Measurements from ENCODE around the gene NUP188.

The NUP188 gene

GRCh38 chr9:128906741-128907140, 40.8 kb upstream of the NUP188 start:
- Histone ChIP-seq H3K4me3 (ENCODE audit: low read length) (no peak overlapping the region), H3K4me1 (ENCODE audit: insufficient read depth, low read length) (peaks cover 12% of the 10 kb centered on the region), H3K27me3 (ENCODE audit: insufficient read depth, low read length) (no peaks in the 10 kb centered on the region), H3K27ac (ENCODE audit: low read depth, low read length) (no peak overlapping the region), H3K9me3 (ENCODE audit: insufficient read depth, low read depth, low read length) (no peaks in the 10 kb centered on the region), H3K9ac (ENCODE audit: low read depth, low read length) (no peak overlapping the region), H3K36me3 (ENCODE audit: insufficient read depth, low read length) (peaks cover 49% of the 10 kb centered on the region)
- WGBS = 90% methylated on average over 2 of the region's 2 CpGs

DNA sequence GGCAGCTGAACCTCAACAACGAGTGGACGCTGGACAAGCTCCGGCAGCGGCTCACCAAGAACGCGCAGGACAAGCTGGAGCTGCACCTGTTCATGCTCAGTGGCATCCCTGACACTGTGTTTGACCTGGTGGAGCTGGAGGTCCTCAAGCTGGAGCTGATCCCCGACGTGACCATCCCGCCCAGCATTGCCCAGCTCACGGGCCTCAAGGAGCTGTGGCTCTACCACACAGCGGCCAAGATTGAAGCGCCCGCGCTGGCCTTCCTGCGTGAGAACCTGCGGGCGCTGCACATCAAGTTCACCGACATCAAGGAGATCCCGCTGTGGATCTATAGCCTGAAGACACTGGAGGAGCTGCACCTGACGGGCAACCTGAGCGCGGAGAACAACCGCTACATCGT, 39.1 kb upstream of the NUP188 start:
- no peaks in the 10 kb centered on the region for H3K9me3 ChIP-seq (ENCODE audit: insufficient read depth, low read depth, low read length)
- H3K36me3 ChIP-seq (ENCODE audit: insufficient read depth, low read length) = peaks cover 46% of the 10 kb centered on the region
- H3K9ac ChIP-seq (ENCODE audit: low read depth, low read length) = no peak overlapping the region
- H3K27ac ChIP-seq (ENCODE audit: low read depth, low read length) = no peak overlapping the region
- 96% methylated on average over 24 of the region's 24 CpGs for WGBS
- H3K27me3 ChIP-seq (ENCODE audit: insufficient read depth, low read length) = no peaks in the 10 kb centered on the region
- H3K4me1 ChIP-seq (ENCODE audit: insufficient read depth, low read length) = peaks cover 26% of the 10 kb centered on the region
- H3K4me3 ChIP-seq (ENCODE audit: low read length) = no peak overlapping the region

- Histone ChIP-seq H3K9ac (ENCODE audit: low read depth, low read length) (no peak overlapping the region; the same call in 1 of the 2 replicates), H3K4me3 (ENCODE audit: low read length) (no peak overlapping the region), H3K27me3 (ENCODE audit: insufficient read depth, low read length) (no peaks in the 10 kb centered on the region), H3K4me1 (ENCODE audit: insufficient read depth, low read length) (peaks cover 29% of the 10 kb centered on the region), H3K9me3 (ENCODE audit: insufficient read depth, low read depth, low read length) (no peaks in the 10 kb centered on the region), H3K36me3 (ENCODE audit: insufficient read depth, low read length) (peaks cover 50% of the 10 kb centered on the region), H3K27ac (ENCODE audit: low read depth, low read length) (peak overlapping the region; percentile 31; the same call in 1 of the 2 replicates)
- 95% methylated on average over 4 of the region's 4 CpGs for WGBS
Measured at GRCh38 chr9:128909859-128910258, 37.6 kb upstream of the NUP188 start.

- no peaks in the 10 kb centered on the region for H3K9me3 ChIP-seq (ENCODE audit: insufficient read depth, low read depth, low read length)
- H3K9ac ChIP-seq (ENCODE audit: low read depth, low read length) = peak overlapping the region; percentile 50; the same call in 1 of the 2 replicates
- peaks cover 29% of the 10 kb centered on the region for H3K4me1 ChIP-seq (ENCODE audit: insufficient read depth, low read length)
- no peak overlapping the region for H3K4me3 ChIP-seq (ENCODE audit: low read length)
- peak overlapping the region; percentile 84 for H3K27ac ChIP-seq (ENCODE audit: low read depth, low read length)
- 84% methylated on average over 6 of the region's 6 CpGs for WGBS
- H3K36me3 ChIP-seq (ENCODE audit: insufficient read depth, low read length) = peaks cover 56% of the 10 kb centered on the region
- H3K27me3 ChIP-seq (ENCODE audit: insufficient read depth, low read length) = no peaks in the 10 kb centered on the region
Measured at GRCh38 chr9:128910906-128911305, 36.6 kb upstream of the NUP188 start.

- peak overlapping the region; percentile 50 for H3K9ac ChIP-seq (ENCODE audit: low read depth, low read length)
- WGBS = 59% methylated on average over 8 of the region's 8 CpGs
Measured at GRCh38 chr9:128911529-128912035, 35.9 kb upstream of the NUP188 start.

DNA sequence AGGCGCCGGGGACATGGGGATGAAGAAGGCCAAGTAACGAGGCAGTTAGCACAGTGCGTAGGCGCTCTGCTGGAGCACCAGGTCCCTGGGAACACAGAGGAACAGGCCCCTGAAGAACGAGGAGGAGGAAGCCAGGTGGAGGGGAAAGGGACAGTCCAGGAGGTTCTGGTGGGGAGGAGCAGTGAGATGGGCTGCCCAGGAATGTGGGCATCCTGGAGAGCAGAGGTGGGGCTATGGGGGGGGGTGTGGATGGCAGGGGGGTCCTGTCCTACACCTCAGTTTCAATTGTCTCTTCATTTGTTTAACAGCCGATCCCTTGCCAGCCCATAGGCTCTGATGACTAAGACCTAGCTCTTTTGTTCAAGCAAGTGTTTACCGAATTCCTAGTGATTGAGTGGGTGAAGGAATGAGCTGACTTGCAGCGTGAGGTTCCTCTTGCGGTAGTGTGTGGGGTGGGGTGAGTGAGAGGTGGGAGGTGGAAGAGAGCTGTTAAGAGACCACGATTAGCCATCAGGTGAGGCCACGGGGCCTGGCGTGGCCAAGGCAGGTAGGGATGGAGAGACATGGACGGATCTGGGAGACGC, 35.1 kb upstream of the NUP188 start:
- Histone ChIP-seq H3K9ac (ENCODE audit: low read depth, low read length) (peak overlapping the region; percentile 54), H3K27ac (ENCODE audit: low read depth, low read length) (peak overlapping the region; percentile 84), H3K4me3 (ENCODE audit: low read length) (no peak overlapping the region), H3K4me1 (ENCODE audit: insufficient read depth, low read length) (peaks cover 29% of the 10 kb centered on the region), H3K36me3 (ENCODE audit: insufficient read depth, low read length) (peaks cover 62% of the 10 kb centered on the region), H3K9me3 (ENCODE audit: insufficient read depth, low read depth, low read length) (no peaks in the 10 kb centered on the region), H3K27me3 (ENCODE audit: insufficient read depth, low read length) (no peaks in the 10 kb centered on the region)
- 65% methylated on average over 15 of the region's 15 CpGs for WGBS

More at GRCh38 chr9:128911529-128912035, 35.9 kb upstream of the NUP188 start:
- no peaks in the 10 kb centered on the region for H3K9me3 ChIP-seq (ENCODE audit: insufficient read depth, low read depth, low read length)
- peaks cover 62% of the 10 kb centered on the region for H3K36me3 ChIP-seq (ENCODE audit: insufficient read depth, low read length)
- H3K27me3 ChIP-seq (ENCODE audit: insufficient read depth, low read length) = no peaks in the 10 kb centered on the region
- H3K27ac ChIP-seq (ENCODE audit: low read depth, low read length) = peak overlapping the region; percentile 84
- H3K4me1 ChIP-seq (ENCODE audit: insufficient read depth, low read length) = peaks cover 29% of the 10 kb centered on the region
- H3K4me3 ChIP-seq (ENCODE audit: low read length) = no peak overlapping the region

DNA sequence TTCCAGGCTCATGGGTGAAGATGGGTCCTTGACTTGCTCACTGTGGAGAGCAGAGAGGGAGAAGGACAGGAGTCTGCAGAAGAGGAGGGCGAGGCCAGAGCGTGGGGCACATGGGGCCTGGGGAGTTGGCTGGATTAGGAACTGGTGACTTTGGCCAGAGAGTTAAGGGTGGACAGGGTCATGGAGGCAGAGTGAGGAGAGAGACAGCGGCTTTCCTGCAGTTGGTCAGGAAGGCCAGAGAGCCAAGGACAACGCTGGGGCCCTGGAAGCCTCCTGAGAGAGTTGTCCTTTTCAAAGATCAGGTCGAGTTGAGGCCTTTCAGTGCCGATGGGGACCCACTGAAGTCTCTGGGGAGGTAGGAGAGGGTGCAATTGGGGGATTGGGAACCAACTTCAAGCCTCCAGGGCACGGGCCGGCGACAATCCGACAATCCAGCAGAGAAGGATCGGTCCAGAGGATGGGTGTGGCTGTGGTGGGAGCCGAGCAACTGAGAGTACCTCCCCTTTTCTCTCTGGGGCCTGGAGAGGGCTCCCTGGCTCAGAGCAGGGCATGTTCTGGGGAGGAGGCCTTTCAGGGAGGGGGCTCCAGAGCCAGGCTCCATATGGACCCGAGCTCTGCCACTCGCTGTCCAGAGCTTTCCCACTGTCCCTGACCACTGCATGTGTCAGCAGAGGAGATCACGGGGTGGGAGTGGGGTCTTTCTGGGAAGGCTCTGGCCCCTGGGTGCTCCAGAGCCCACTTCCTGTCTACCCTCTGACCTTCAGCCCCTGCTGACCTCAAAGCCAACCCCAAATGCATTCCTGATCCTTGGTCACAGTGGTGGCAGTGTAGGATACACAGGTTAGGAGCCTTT, 34.2 kb upstream of the NUP188 start:
- Histone ChIP-seq H3K9me3 (ENCODE audit: insufficient read depth, low read depth, low read length) (no peaks in the 10 kb centered on the region), H3K36me3 (ENCODE audit: insufficient read depth, low read length) (peaks cover 62% of the 10 kb centered on the region), H3K27ac (ENCODE audit: low read depth, low read length) (peak overlapping the region; percentile 72), H3K27me3 (ENCODE audit: insufficient read depth, low read length) (no peaks in the 10 kb centered on the region), H3K4me3 (ENCODE audit: low read length) (no peak overlapping the region), H3K4me1 (ENCODE audit: insufficient read depth, low read length) (peaks cover 29% of the 10 kb centered on the region), H3K9ac (ENCODE audit: low read depth, low read length) (peak overlapping the region; percentile 54)
- WGBS = 84% methylated on average over 15 of the region's 15 CpGs

DNA sequence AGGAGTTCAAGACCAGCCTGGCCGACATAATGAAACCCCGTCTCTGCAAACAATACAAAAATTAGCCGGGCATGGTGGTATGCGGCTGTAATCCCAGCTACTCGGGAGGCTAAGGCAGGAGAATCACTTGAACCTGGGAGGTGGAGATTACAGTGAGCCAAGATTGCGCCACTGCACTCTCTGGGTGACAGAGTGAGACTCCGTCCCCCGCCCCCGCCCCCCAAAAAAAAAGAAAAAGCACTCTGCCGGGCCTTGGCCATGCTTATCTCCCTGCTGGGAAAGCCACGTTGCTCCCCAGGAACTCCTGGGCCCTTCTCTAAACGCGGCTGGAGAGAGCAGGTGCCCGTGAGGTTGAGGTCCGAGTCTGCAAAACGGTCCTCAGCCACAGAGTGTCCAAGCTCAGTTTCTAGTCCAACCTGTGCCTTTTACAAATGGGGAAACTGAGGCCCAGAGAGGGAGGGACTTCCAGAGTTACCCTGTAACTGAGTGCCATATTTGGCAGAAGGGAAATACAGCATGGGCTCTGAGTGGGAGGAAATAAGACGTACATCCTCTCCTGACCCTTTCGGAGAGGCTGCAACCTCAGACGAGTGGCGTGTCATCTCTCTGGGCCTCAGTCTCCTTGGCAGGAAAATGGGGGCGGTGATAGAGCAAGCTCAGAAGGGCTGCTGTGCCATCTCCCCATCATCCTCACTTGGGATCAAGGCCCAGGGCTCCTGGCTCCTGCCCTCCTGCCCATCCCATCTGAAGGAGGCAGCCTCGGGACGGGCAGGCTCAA, 33.3 kb upstream of the NUP188 start:
- Histone ChIP-seq H3K9ac (ENCODE audit: low read depth, low read length) (no peak overlapping the region), H3K27me3 (ENCODE audit: insufficient read depth, low read length) (no peaks in the 10 kb centered on the region), H3K27ac (ENCODE audit: low read depth, low read length) (no peak overlapping the region), H3K4me3 (ENCODE audit: low read length) (no peak overlapping the region), H3K4me1 (ENCODE audit: insufficient read depth, low read length) (peaks cover 29% of the 10 kb centered on the region), H3K36me3 (ENCODE audit: insufficient read depth, low read length) (peaks cover 58% of the 10 kb centered on the region), H3K9me3 (ENCODE audit: insufficient read depth, low read depth, low read length) (no peaks in the 10 kb centered on the region)
- 92% methylated on average over 23 of the region's 23 CpGs for WGBS

- Histone ChIP-seq H3K36me3 (ENCODE audit: insufficient read depth, low read length) (peaks cover 41% of the 10 kb centered on the region), H3K4me1 (ENCODE audit: insufficient read depth, low read length) (peaks cover 23% of the 10 kb centered on the region), H3K9ac (ENCODE audit: low read depth, low read length) (no peak overlapping the region), H3K9me3 (ENCODE audit: insufficient read depth, low read depth, low read length) (no peaks in the 10 kb centered on the region), H3K27ac (ENCODE audit: low read depth, low read length) (no peak overlapping the region), H3K4me3 (ENCODE audit: low read length) (no peak overlapping the region), H3K27me3 (ENCODE audit: insufficient read depth, low read length) (no peaks in the 10 kb centered on the region)
- 94% methylated on average over 18 of the region's 18 CpGs for WGBS
Measured at GRCh38 chr9:128916204-128916603, 31.3 kb upstream of the NUP188 start.

DNA sequence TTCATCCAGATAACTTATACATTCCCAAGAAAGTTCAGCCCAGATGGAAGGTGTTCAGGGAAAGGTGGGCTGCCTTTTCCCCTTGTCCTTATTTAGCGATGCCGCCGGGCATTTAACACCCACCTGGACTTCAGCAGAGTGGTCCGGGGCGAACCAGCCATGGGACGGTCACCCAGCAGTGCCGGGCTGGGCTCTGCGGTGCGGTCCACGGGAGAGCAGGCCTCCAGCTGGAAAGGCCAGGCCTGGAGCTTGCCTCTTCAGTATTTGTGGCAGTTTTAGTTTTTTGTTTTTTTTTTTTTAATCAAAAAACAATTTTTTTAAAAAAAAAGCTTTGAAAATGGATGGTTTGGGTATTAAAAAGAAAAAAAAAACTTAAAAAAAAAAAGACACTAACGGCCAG, 30.8 kb upstream of the NUP188 start:
- Histone ChIP-seq H3K9me3 (ENCODE audit: insufficient read depth, low read depth, low read length) (no peaks in the 10 kb centered on the region), H3K27ac (ENCODE audit: low read depth, low read length) (no peak overlapping the region), H3K36me3 (ENCODE audit: insufficient read depth, low read length) (peaks cover 41% of the 10 kb centered on the region), H3K4me1 (ENCODE audit: insufficient read depth, low read length) (peaks cover 20% of the 10 kb centered on the region), H3K9ac (ENCODE audit: low read depth, low read length) (no peak overlapping the region), H3K4me3 (ENCODE audit: low read length) (no peak overlapping the region), H3K27me3 (ENCODE audit: insufficient read depth, low read length) (no peaks in the 10 kb centered on the region)
- whole genome bisulfite sequencing = 95% methylated on average over 11 of the region's 11 CpGs
